Esophagus squamous epithelium (tissue), 4 donors: ENCODE measurements around the gene TRPV3.

Experiments
- CTCF ChIP-seq, 6 experiments: fragments of 450-650 bp in 4 of 6; fragments of 200-600 bp in 2 of 6; sonication (generic) in 2 of 6; IDR thresholded peaks; one replicate each; pipeline ENCODE4 v1.5.1; 2016 to 2019; ENCODE audit warnings: antibody characterized with exemption in 6 of 6, mild to moderate bottlenecking in 4 of 6, moderate library complexity in 4 of 6
- POLR2A ChIP-seq, 4 donors: fragments of 450-650 bp; IDR thresholded peaks; one replicate each; pipeline ENCODE4 v1.6.1; 2017; ENCODE audit warnings: antibody characterized with exemption in 4 of 4, mild to moderate bottlenecking in 4 of 4, moderate library complexity in 3 of 4

- no peak for TF ChIP-seq CTCF (IDR thresholded peaks at IDR 0.05)
- no peak for TF ChIP-seq POLR2A (IDR thresholded peaks at IDR 0.05)
Observed at GRCh38 chr17:3512505-3513171, 45.0 kb downstream of the TRPV3 start.
